ENCODE measurements around the gene PPFIA3.

DNA sequence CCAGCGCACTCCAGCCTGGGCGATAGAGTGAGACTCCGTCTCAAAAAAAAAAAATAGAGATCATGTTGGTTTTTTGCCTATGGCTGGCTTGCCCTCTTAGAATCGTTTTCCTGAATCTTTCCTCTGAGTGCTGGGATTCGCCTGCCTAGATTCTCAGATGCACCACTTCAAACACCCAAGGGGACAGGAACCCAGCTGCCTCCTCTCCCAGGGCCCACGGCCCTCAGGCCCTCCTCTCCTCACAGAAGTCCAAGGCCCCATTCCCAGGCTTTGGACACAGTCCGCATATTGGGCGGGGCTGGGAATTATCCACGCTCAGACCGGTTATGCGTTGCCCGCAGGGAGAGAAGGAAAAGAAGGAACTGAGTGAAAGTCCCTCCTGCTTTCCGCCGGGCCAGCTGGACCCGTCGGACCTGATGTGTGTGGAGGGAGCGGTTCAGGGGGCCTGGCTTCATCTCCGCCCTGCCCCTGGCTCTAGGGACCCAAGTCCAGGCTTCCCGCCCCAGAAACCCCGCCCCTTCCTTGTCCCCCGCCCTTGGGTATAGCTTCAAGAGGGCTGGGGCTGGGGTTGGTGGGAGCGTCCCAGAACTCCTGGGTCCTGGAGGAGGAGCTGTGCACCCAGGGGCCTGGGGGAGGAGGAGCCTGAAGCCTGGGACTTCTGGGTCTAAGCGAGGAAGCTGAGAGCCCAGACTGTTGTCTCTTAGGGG, 5.8 kb downstream of the PPFIA3 start:
- TF ChIP-seq, protein P1, sequence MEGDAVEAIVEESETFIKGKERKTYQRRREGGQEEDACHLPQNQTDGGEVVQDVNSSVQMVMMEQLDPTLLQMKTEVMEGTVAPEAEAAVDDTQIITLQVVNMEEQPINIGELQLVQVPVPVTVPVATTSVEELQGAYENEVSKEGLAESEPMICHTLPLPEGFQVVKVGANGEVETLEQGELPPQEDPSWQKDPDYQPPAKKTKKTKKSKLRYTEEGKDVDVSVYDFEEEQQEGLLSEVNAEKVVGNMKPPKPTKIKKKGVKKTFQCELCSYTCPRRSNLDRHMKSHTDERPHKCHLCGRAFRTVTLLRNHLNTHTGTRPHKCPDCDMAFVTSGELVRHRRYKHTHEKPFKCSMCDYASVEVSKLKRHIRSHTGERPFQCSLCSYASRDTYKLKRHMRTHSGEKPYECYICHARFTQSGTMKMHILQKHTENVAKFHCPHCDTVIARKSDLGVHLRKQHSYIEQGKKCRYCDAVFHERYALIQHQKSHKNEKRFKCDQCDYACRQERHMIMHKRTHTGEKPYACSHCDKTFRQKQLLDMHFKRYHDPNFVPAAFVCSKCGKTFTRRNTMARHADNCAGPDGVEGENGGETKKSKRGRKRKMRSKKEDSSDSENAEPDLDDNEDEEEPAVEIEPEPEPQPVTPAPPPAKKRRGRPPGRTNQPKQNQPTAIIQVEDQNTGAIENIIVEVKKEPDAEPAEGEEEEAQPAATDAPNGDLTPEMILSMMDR (IDR thresholded peaks at IDR 0.05; ENCODE audit: borderline replicate concordance, extremely low read depth, low read length, poor library complexity, severe bottlenecking): no peak
- no peak for TF ChIP-seq EZH2 (IDR thresholded peaks at IDR 0.05; ENCODE audit: borderline replicate concordance, low read depth, low read length, severe bottlenecking)
